GM21367 (cell line): ENCODE measurements around the gene SDR39U1.

Experiments used
- ATAC-seq: cut with Tn5 transposase; IDR thresholded peaks from one replicate; pipeline ENCODE4 v1.9.1; 2021; ENCODE audit not compliant: unreplicated experiment

The SDR39U1 gene

GRCh38 chr14:24392325-24393091 lies 50.1 kb downstream of the SDR39U1 start:
- ATAC-seq: no peak

- ATAC-seq: no peak
These were observed 51.7 kb downstream of the SDR39U1 start for GRCh38 chr14:24390701-24391468.
